ENCODE results near the gene RBM46. TPM values are rescaled to one million over a fixed set of nuclear protein-coding genes. Genes with fewer than 3 reads are reported as not detected.

RBM46 gene
- total RNA-seq (2014; rRNA removed; shearing (Covaris generic)) = 0.40 and 0.42 TPM in 2 replicates
- 0.19 TPM in 1 of 2 replicates, not detected in the other for polyA plus RNA-seq (2015; cell fraction: cytosol; rRNA removed)
- polyA plus RNA-seq (2015; cell fraction: nucleus; rRNA removed) = 1.1 and 1.7 TPM in 2 replicates

GRCh38 chr4:154781126-154781982 is at the start of gene RBM46:
TSS of gene RBM46 (plus strand) at chr4:154781272. CDS start at chr4:154796753, 15,481 bp downstream.
- DNase-seq (ENCODE audit: low read depth, low spot score) = no peak
- in situ Hi-C loops (cut with HindIII; ENCODE audit: low pct_unique_long_range_greater_than_20kb, low sequenced_read_pairs) = no loop called here

- in situ Hi-C loops (cut with HindIII; ENCODE audit: low pct_unique_long_range_greater_than_20kb, low sequenced_read_pairs) = no loop called here
- DNase-seq (ENCODE audit: low read depth, low spot score) = no peak
These were observed 49.3 kb upstream of the RBM46 start for GRCh38 chr4:154731756-154732155.

- no peak for DNase-seq (ENCODE audit: low read depth, low spot score)
- in situ Hi-C loops (cut with HindIII; ENCODE audit: low pct_unique_long_range_greater_than_20kb, low sequenced_read_pairs) = no loop called here
These were observed 48.4 kb upstream of the RBM46 start for GRCh38 chr4:154732669-154733068.

- in situ Hi-C loops (cut with HindIII; ENCODE audit: low pct_unique_long_range_greater_than_20kb, low sequenced_read_pairs) = no loop called here
- no peak for DNase-seq (ENCODE audit: low read depth, low spot score)
These were observed 44.3 kb upstream of the RBM46 start for GRCh38 chr4:154736770-154737169.

GRCh38 chr4:154738426-154738825 is 42.6 kb upstream of the RBM46 start:
- in situ Hi-C loops (cut with HindIII; ENCODE audit: low pct_unique_long_range_greater_than_20kb, low sequenced_read_pairs) = no loop called here
- DNase-seq (ENCODE audit: low read depth, low spot score) = no peak

GRCh38 chr4:154739111-154739510 is 42.0 kb upstream of the RBM46 start:
- no peak for DNase-seq (ENCODE audit: low read depth, low spot score)
- in situ Hi-C loops (cut with HindIII; ENCODE audit: low pct_unique_long_range_greater_than_20kb, low sequenced_read_pairs) = no loop called here

- in situ Hi-C loops (cut with HindIII; ENCODE audit: low pct_unique_long_range_greater_than_20kb, low sequenced_read_pairs) = no loop called here
- no peak for DNase-seq (ENCODE audit: low read depth, low spot score)
These were observed 40.6 kb upstream of the RBM46 start for GRCh38 chr4:154740462-154740861.

GRCh38 chr4:154741131-154741665 is 39.9 kb upstream of the RBM46 start:
- no peak for DNase-seq (ENCODE audit: low read depth, low spot score)
- in situ Hi-C loops (cut with HindIII; ENCODE audit: low pct_unique_long_range_greater_than_20kb, low sequenced_read_pairs) = no loop called here

- in situ Hi-C loops (cut with HindIII; ENCODE audit: low pct_unique_long_range_greater_than_20kb, low sequenced_read_pairs) = no loop called here
- DNase-seq (ENCODE audit: low read depth, low spot score) = no peak
These were observed 38.9 kb upstream of the RBM46 start for GRCh38 chr4:154741922-154742850.

GRCh38 chr4:154743683-154744340 is 37.3 kb upstream of the RBM46 start, which contains the start of gene LRAT:
TSS of gene LRAT (plus strand) at chr4:154744000. CDS start at chr4:154744327, 327 bp downstream.
- in situ Hi-C loops (cut with HindIII; ENCODE audit: low pct_unique_long_range_greater_than_20kb, low sequenced_read_pairs) = no loop called here
- peak; percentile 41 for DNase-seq (ENCODE audit: low read depth, low spot score)

GRCh38 chr4:154744341-154744926 is 36.6 kb upstream of the RBM46 start:
- in situ Hi-C loops (cut with HindIII; ENCODE audit: low pct_unique_long_range_greater_than_20kb, low sequenced_read_pairs) = no loop called here
- no peak for DNase-seq (ENCODE audit: low read depth, low spot score)

- DNase-seq (ENCODE audit: low read depth, low spot score) = no peak
- in situ Hi-C loops (cut with HindIII; ENCODE audit: low pct_unique_long_range_greater_than_20kb, low sequenced_read_pairs) = no loop called here
These were observed 23.4 kb upstream of the RBM46 start for GRCh38 chr4:154757713-154758112.

- DNase-seq (ENCODE audit: low read depth, low spot score) = no peak
- in situ Hi-C loops (cut with HindIII; ENCODE audit: low pct_unique_long_range_greater_than_20kb, low sequenced_read_pairs) = no loop called here
These were observed 20.2 kb upstream of the RBM46 start for GRCh38 chr4:154760895-154761294.

- in situ Hi-C loops (cut with HindIII; ENCODE audit: low pct_unique_long_range_greater_than_20kb, low sequenced_read_pairs) = no loop called here
- no peak for DNase-seq (ENCODE audit: low read depth, low spot score)
These were observed 2.8 kb upstream of the RBM46 start for GRCh38 chr4:154778264-154778663.

GRCh38 chr4:154779362-154779947 is 1.6 kb upstream of the RBM46 start:
- peak; percentile 60 for DNase-seq (ENCODE audit: low read depth, low spot score)
- in situ Hi-C loops (cut with HindIII; ENCODE audit: low pct_unique_long_range_greater_than_20kb, low sequenced_read_pairs) = no loop called here

GRCh38 chr4:154781983-154782293 is 866 bp downstream of the RBM46 start:
- in situ Hi-C loops (cut with HindIII; ENCODE audit: low pct_unique_long_range_greater_than_20kb, low sequenced_read_pairs) = no loop called here
- DNase-seq (ENCODE audit: low read depth, low spot score) = no peak
